ENCODE measurements around the gene RAB17.

RAB17 gene

GRCh38 chr2:237585590-237586221 is 4.8 kb downstream of the RAB17 start:
- Histone ChIP-seq H2AFZ (ENCODE audit: low read length, unreplicated experiment) (no peak overlapping the region), H3K4me3 (ENCODE audit: low read depth, low read length) (no peak overlapping the region), H3K36me3 (ENCODE audit: insufficient read depth, low read length) (no peaks in the 10 kb centered on the region), H3K4me1 (ENCODE audit: control insufficient read depth, insufficient read depth, low read length, unreplicated experiment) (peaks cover 7% of the 10 kb centered on the region), H3K27me3 (ENCODE audit: insufficient read depth, low read length) (no peaks in the 10 kb centered on the region; the same call in 1 of the 2 replicates), H3K27ac (ENCODE audit: low read depth, low read length) (no peak overlapping the region), H3K79me2 (ENCODE audit: control insufficient read depth, insufficient read depth, low read length, unreplicated experiment) (no peaks in the 10 kb centered on the region)

- Histone ChIP-seq H3K36me3 (ENCODE audit: insufficient read depth, low read length) (no peaks in the 10 kb centered on the region), H3K4me1 (ENCODE audit: control insufficient read depth, insufficient read depth, low read length, unreplicated experiment) (no peaks in the 10 kb centered on the region), H3K79me2 (ENCODE audit: control insufficient read depth, insufficient read depth, low read length, unreplicated experiment) (no peaks in the 10 kb centered on the region), H2AFZ (ENCODE audit: low read length, unreplicated experiment) (no peak overlapping the region), H3K27ac (ENCODE audit: low read depth, low read length) (no peak overlapping the region), H3K4me3 (ENCODE audit: low read depth, low read length) (no peak overlapping the region), H3K27me3 (ENCODE audit: insufficient read depth, low read length) (no peaks in the 10 kb centered on the region; the same call in 1 of the 2 replicates)
Observed at GRCh38 chr2:237583385-237584295, 6.9 kb downstream of the RAB17 start.

- no peak overlapping the region for H3K27ac ChIP-seq (ENCODE audit: low read depth, low read length)
Observed at GRCh38 chr2:237581751-237582746, 8.5 kb downstream of the RAB17 start.

GRCh38 chr2:237581326-237581725 is 9.2 kb downstream of the RAB17 start:
- no peaks in the 10 kb centered on the region for H3K79me2 ChIP-seq (ENCODE audit: control insufficient read depth, insufficient read depth, low read length, unreplicated experiment)
- H3K4me1 ChIP-seq (ENCODE audit: control insufficient read depth, insufficient read depth, low read length, unreplicated experiment) = no peaks in the 10 kb centered on the region
- no peak overlapping the region for H2AFZ ChIP-seq (ENCODE audit: low read length, unreplicated experiment)
- H3K27me3 ChIP-seq (ENCODE audit: insufficient read depth, low read length) = no peaks in the 10 kb centered on the region
- H3K4me3 ChIP-seq (ENCODE audit: low read depth, low read length) = peak overlapping the region; percentile 44; the same call in 1 of the 2 replicates
- H3K27ac ChIP-seq (ENCODE audit: low read depth, low read length) = no peak overlapping the region
- H3K36me3 ChIP-seq (ENCODE audit: insufficient read depth, low read length) = no peaks in the 10 kb centered on the region

More at GRCh38 chr2:237581751-237582746, 8.5 kb downstream of the RAB17 start:
- peak overlapping the region; percentile 67 for H2AFZ ChIP-seq (ENCODE audit: low read length, unreplicated experiment)
- no peaks in the 10 kb centered on the region for H3K4me1 ChIP-seq (ENCODE audit: control insufficient read depth, insufficient read depth, low read length, unreplicated experiment)
- H3K27me3 ChIP-seq (ENCODE audit: insufficient read depth, low read length) = no peaks in the 10 kb centered on the region; the same call in 1 of the 2 replicates
- H3K4me3 ChIP-seq (ENCODE audit: low read depth, low read length) = peak overlapping the region; percentile 44; the same call in 1 of the 2 replicates
- H3K79me2 ChIP-seq (ENCODE audit: control insufficient read depth, insufficient read depth, low read length, unreplicated experiment) = no peaks in the 10 kb centered on the region
- no peaks in the 10 kb centered on the region for H3K36me3 ChIP-seq (ENCODE audit: insufficient read depth, low read length)

- Histone ChIP-seq H3K27ac (ENCODE audit: low read depth, low read length) (no peak overlapping the region), H3K4me3 (ENCODE audit: low read depth, low read length) (no peak overlapping the region), H3K4me1 (ENCODE audit: control insufficient read depth, insufficient read depth, low read length, unreplicated experiment) (no peaks in the 10 kb centered on the region), H3K27me3 (ENCODE audit: insufficient read depth, low read length) (no peaks in the 10 kb centered on the region), H3K36me3 (ENCODE audit: insufficient read depth, low read length) (no peaks in the 10 kb centered on the region), H2AFZ (ENCODE audit: low read length, unreplicated experiment) (no peak overlapping the region), H3K79me2 (ENCODE audit: control insufficient read depth, insufficient read depth, low read length, unreplicated experiment) (no peaks in the 10 kb centered on the region)
Observed at GRCh38 chr2:237577956-237578870, 12.3 kb downstream of the RAB17 start.

- Histone ChIP-seq H3K79me2 (ENCODE audit: control insufficient read depth, insufficient read depth, low read length, unreplicated experiment) (no peaks in the 10 kb centered on the region), H3K4me3 (ENCODE audit: low read depth, low read length) (no peak overlapping the region), H3K36me3 (ENCODE audit: insufficient read depth, low read length) (no peaks in the 10 kb centered on the region), H3K27ac (ENCODE audit: low read depth, low read length) (no peak overlapping the region), H2AFZ (ENCODE audit: low read length, unreplicated experiment) (no peak overlapping the region), H3K4me1 (ENCODE audit: control insufficient read depth, insufficient read depth, low read length, unreplicated experiment) (peaks cover 1% of the 10 kb centered on the region), H3K27me3 (ENCODE audit: insufficient read depth, low read length) (no peaks in the 10 kb centered on the region)
Observed at GRCh38 chr2:237577458-237577857, 13.1 kb downstream of the RAB17 start.

GRCh38 chr2:237576974-237577373 is 13.6 kb downstream of the RAB17 start:
- no peaks in the 10 kb centered on the region for H3K79me2 ChIP-seq (ENCODE audit: control insufficient read depth, insufficient read depth, low read length, unreplicated experiment)
- no peaks in the 10 kb centered on the region for H3K36me3 ChIP-seq (ENCODE audit: insufficient read depth, low read length)
- H3K27ac ChIP-seq (ENCODE audit: low read depth, low read length) = no peak overlapping the region
- no peak overlapping the region for H3K4me3 ChIP-seq (ENCODE audit: low read depth, low read length)
- H2AFZ ChIP-seq (ENCODE audit: low read length, unreplicated experiment) = no peak overlapping the region
- H3K27me3 ChIP-seq (ENCODE audit: insufficient read depth, low read length) = no peaks in the 10 kb centered on the region
- H3K4me1 ChIP-seq (ENCODE audit: control insufficient read depth, insufficient read depth, low read length, unreplicated experiment) = peaks cover 6% of the 10 kb centered on the region

GRCh38 chr2:237575869-237576862 is 14.4 kb downstream of the RAB17 start:
- Histone ChIP-seq H3K36me3 (ENCODE audit: insufficient read depth, low read length) (no peaks in the 10 kb centered on the region), H3K27ac (ENCODE audit: low read depth, low read length) (no peak overlapping the region), H3K4me1 (ENCODE audit: control insufficient read depth, insufficient read depth, low read length, unreplicated experiment) (peaks cover 6% of the 10 kb centered on the region), H2AFZ (ENCODE audit: low read length, unreplicated experiment) (no peak overlapping the region), H3K79me2 (ENCODE audit: control insufficient read depth, insufficient read depth, low read length, unreplicated experiment) (no peaks in the 10 kb centered on the region), H3K27me3 (ENCODE audit: insufficient read depth, low read length) (no peaks in the 10 kb centered on the region), H3K4me3 (ENCODE audit: low read depth, low read length) (no peak overlapping the region)
